Measurements from ENCODE around the gene SLC9A4.

GRCh38 chr2:102487761-102488462, 14.9 kb downstream of the SLC9A4 start:
- no peak for TF ChIP-seq ARNTL (CRISPR knock-in tag; IDR thresholded peaks at IDR 0.05; ENCODE audit: borderline replicate concordance, low read depth)
- no peak for TF ChIP-seq ESRRG (CRISPR knock-in tag; IDR thresholded peaks at IDR 0.05)
- no peak for TF ChIP-seq ZFP30 (CRISPR knock-in tag; IDR thresholded peaks at IDR 0.05)
- TF ChIP-seq POU6F1 (CRISPR knock-in tag; IDR thresholded peaks at IDR 0.05; ENCODE audit: borderline replicate concordance, low read depth) = no peak
- no peak for TF ChIP-seq PATZ1 (CRISPR knock-in tag; IDR thresholded peaks at IDR 0.05; ENCODE audit: borderline replicate concordance)
- TF ChIP-seq PPARA (CRISPR knock-in tag; IDR thresholded peaks at IDR 0.05; ENCODE audit: borderline replicate concordance) = no peak
- TF ChIP-seq ZNF8 (CRISPR knock-in tag; IDR thresholded peaks at IDR 0.05) = no peak
- TF ChIP-seq RARB (CRISPR knock-in tag; IDR thresholded peaks at IDR 0.05) = no peak
- no peak for TF ChIP-seq ZC3H10 (CRISPR knock-in tag; IDR thresholded peaks at IDR 0.05)
- no peak for TF ChIP-seq OSR1 (CRISPR knock-in tag; IDR thresholded peaks at IDR 0.05)
- no peak for TF ChIP-seq BACH2 (CRISPR knock-in tag; IDR thresholded peaks at IDR 0.05; ENCODE audit: borderline replicate concordance)
- TF ChIP-seq SNAI2 (CRISPR knock-in tag; IDR thresholded peaks at IDR 0.05) = no peak
